ENCODE data around the gene RASD2.
"Not testable (repeated sequence)": the region's sequence is repeated elsewhere in the genome, so short reads cannot be mapped to it uniquely, and the experiment has no call there.

RASD2 gene, protein sequence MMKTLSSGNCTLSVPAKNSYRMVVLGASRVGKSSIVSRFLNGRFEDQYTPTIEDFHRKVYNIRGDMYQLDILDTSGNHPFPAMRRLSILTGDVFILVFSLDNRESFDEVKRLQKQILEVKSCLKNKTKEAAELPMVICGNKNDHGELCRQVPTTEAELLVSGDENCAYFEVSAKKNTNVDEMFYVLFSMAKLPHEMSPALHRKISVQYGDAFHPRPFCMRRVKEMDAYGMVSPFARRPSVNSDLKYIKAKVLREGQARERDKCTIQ

DNA sequence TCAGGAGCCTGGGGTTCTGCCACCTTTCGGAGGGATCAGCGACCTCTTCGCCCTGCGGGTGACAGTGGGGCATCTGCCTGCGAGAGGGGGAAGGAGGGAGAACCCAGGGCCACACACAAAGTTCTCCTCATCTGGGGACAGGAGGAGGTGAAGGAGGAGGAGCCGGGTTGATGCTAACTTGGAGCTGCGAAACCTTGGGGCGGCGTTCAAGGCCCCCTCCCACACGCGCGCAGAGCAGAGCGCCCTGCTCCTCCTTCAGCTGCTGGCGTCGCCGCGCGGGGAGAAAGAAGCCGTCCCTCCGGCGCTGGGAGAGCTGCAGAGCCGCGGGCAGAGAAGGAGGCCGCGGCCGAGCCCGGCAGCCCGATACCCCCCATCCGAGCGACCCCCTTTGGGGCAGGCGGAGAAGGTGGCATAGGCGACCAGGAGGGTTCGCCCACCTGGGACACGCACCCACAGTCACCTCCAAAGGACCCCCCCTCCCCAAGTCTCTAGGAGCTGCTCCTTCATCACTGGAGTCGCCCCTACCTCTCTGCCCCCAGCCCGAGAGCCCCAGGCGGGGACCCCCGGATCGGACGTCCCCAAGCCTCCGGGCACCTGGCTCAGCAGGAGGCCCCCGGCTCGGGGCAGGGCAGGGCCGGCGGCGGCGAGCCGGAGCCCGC is at the start of gene RASD2:
Gene RASD2 (plus strand): TSS at position 237 of the 659 bp plus-strand sequence. CDS start 5,979 bp downstream, outside the sequence.
- in situ Hi-C loops (cut with MboI; ENCODE audit: low pct_unique_long_range_greater_than_20kb, low sequenced_read_pairs, unreplicated experiment) = no loop called here
- DNase-seq (ENCODE audit: low spot score) = no peak
- TF ChIP-seq, protein P1, sequence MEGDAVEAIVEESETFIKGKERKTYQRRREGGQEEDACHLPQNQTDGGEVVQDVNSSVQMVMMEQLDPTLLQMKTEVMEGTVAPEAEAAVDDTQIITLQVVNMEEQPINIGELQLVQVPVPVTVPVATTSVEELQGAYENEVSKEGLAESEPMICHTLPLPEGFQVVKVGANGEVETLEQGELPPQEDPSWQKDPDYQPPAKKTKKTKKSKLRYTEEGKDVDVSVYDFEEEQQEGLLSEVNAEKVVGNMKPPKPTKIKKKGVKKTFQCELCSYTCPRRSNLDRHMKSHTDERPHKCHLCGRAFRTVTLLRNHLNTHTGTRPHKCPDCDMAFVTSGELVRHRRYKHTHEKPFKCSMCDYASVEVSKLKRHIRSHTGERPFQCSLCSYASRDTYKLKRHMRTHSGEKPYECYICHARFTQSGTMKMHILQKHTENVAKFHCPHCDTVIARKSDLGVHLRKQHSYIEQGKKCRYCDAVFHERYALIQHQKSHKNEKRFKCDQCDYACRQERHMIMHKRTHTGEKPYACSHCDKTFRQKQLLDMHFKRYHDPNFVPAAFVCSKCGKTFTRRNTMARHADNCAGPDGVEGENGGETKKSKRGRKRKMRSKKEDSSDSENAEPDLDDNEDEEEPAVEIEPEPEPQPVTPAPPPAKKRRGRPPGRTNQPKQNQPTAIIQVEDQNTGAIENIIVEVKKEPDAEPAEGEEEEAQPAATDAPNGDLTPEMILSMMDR (IDR thresholded peaks at IDR 0.05; ENCODE audit: extremely low read depth, insufficient read depth, missing control alignments) = no peak

DNA sequence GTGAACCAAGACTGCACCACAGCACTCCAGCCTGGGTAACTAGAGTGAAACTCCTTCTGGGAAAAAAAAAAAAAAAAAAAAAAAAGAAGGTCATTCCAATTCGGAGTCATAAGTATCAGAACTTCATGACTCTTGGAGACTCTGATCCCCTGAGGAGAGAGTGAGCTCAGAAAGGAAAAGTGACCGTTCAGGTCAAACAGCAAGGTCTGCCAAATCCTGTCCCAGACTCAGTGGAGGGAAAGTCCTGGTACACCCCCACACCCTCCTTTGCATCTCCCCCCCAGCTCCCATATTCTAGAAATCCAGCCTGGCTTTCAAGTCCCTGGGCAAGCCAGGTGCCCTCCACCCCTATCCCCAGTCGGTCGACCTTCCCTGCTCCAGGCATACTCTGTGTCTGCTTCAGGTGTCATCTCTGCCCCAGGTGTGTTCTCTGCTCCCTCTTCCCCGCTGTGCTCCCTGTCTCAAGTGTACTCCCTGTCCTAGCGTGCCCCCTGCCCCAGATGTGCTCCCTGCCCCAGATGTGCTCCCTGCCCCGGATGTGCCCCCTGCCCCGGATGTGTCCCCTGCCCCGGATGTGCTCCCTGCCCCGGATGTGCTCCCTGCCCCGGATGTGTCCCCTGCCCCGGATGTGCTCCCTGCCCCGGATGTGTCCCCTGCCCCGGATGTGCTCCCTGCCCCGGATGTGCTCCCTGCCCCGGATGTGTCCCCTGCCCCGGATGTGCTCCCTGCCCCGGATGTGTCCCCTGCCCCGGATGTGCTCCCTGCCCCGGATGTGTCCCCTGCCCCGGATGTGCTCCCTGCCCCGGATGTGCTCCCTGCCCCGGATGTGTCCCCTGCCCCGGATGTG is 49.3 kb upstream of the RASD2 start:
- DNase-seq (ENCODE audit: low spot score); in situ Hi-C loops (cut with MboI; ENCODE audit: low pct_unique_long_range_greater_than_20kb, low sequenced_read_pairs, unreplicated experiment): not testable (repeated sequence)

DNA sequence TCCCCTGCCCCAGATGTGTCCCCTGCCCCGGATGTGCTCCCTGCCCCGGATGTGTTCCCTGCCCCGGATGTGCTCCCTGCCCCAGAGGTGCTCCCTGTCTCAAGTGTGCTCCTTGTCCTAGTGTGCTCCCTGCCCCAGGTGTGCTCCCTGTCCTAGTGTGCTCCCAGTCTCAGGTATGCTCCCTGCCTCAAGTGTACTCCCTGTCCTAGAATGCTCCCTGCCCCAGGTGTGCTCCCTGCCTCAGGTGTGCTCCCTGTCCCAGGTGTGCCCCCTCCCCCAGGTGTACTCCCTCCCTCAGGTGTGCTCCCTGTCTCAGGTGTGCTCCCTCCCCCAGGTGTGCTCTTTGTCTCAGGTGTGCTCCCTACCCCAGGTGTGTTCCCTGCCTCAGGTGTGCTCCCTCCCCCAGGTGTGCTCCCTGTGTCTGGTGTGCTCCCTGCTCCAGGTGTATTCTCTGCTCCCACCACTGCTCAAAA is 48.7 kb upstream of the RASD2 start:
- TF ChIP-seq, protein P1 (IDR thresholded peaks at IDR 0.05; ENCODE audit: extremely low read depth, insufficient read depth, missing control alignments) = no peak
- in situ Hi-C loops (cut with MboI; ENCODE audit: low pct_unique_long_range_greater_than_20kb, low sequenced_read_pairs, unreplicated experiment) = no loop called here
- DNase-seq (ENCODE audit: low spot score) = no peak

DNA sequence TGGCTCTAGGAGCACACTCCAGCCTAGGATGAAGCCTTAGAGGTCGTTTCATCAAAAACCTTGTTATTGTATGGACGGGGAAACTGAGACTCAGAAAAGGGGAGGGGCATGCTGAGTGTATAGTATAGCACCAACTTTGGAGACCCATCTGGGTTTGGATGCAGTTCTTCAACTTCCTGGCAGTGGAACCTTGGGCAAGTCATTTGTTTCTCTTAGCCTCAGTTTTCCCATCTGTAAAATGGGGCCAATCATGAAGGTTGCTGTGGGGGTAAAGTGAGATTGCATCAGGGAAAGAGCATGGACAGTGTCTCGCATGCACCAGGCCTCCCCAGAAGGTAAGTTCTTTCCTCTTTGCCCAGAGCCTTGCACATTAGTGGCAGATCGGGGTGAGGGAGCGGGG is 47.6 kb upstream of the RASD2 start:
- TF ChIP-seq, protein P1 (IDR thresholded peaks at IDR 0.05; ENCODE audit: extremely low read depth, insufficient read depth, missing control alignments) = no peak
- in situ Hi-C loops (cut with MboI; ENCODE audit: low pct_unique_long_range_greater_than_20kb, low sequenced_read_pairs, unreplicated experiment) = no loop called here
- no peak for DNase-seq (ENCODE audit: low spot score)

DNA sequence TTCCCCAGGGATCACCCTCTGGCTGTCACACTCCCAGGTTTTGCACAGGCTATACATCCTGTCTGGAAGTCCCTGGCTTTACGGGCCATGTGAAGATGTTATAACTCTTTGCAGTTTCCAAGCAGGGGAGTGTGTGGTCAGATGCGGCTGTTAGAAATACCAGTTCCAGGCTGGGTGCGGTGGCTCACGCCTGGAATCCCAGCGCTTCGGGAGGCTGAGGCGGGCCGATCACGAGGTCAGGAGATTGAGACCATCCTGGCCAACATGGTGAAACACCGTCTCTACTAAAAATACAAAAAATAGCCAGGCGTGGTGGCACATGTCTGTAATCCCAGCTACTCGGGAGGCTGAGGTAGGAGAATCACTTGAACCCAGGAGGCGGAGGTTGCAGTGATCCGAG is 44.9 kb upstream of the RASD2 start:
- in situ Hi-C loops (cut with MboI; ENCODE audit: low pct_unique_long_range_greater_than_20kb, low sequenced_read_pairs, unreplicated experiment); DNase-seq (ENCODE audit: low spot score): not testable (repeated sequence)

DNA sequence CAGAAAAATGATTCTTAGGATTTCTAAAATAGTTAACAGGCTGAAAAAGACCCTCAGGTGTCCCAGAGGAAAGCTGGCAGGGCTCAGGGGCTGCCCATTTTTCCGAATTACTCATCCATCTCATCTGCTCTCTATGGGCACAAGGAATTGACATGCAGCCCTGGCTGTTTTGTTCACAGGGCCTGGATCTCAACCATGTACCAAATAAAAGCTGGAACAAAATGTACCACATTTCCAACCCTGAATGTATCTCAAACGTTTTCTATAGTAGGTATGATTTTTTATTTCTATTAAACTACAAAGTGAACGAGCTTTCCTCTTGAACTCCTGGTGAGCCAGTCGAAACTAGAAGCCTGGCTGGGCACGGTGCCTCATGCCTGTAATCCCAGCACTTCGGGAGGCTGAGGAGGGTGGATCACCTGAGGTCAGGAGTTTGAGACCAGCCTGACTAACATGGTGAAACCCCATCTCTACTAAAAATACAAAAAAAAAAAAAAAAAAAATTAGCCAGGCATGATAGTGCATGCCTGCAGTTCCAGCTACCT is 43.8 kb upstream of the RASD2 start:
- in situ Hi-C loops (cut with MboI; ENCODE audit: low pct_unique_long_range_greater_than_20kb, low sequenced_read_pairs, unreplicated experiment) = no loop called here
- DNase-seq (ENCODE audit: low spot score) = no peak
- TF ChIP-seq, protein P1 (IDR thresholded peaks at IDR 0.05; ENCODE audit: extremely low read depth, insufficient read depth, missing control alignments) = no peak

DNA sequence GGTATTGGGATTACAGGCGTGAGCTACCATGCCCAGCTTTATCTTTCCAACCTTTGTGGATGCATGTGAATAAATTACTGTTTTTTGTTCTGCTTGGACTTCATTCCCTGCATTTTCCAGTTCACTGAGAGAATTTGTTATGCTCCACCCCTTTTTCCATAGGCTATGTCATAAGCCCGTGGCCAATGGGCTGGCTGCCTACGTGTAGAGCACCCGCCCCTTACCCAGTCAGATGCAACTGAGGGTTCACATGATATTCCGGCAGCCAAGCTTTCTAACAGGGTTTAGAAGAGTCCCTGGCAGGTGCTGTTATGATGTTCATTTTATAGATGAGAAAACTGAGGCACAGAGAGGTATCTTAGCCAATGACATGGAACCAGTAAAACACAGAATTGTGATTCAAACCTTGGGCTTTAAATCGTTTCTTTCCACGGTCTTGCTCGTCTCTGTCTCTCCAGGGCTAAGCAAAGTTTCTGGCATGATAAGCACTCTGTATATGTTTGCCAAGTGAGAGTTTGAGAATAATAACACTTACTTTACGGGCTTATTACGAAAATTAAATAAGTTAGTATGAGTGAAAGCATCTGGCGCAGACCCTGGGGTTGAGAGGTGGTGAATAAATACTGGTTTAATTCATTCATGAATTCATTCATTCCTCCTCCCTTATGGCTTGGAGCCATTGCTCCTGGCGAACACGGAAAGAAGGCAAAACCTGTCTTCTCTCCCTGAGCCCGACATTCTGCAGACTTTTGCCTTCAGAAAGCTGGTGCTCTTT is 42.4 kb upstream of the RASD2 start:
- DNase-seq (ENCODE audit: low spot score) = no peak
- TF ChIP-seq, protein P1 (IDR thresholded peaks at IDR 0.05; ENCODE audit: extremely low read depth, insufficient read depth, missing control alignments) = no peak
- in situ Hi-C loops (cut with MboI; ENCODE audit: low pct_unique_long_range_greater_than_20kb, low sequenced_read_pairs, unreplicated experiment) = no loop called here

All from GM13977 (cell line).